H9 (cell line): ENCODE measurements around the gene SLC17A7. TPM values are rescaled to one million over a fixed set of nuclear protein-coding genes. Genes with fewer than 3 reads are reported as not detected.

Source experiments
- DNase-seq: peaks from one replicate; pipeline ENCODE4 v3.0.0-alpha.2; 2017
- H2AFZ ChIP-seq: one replicate; pipeline ENCODE4 v1.6.1; 2013; ENCODE audit warnings: mild to moderate bottlenecking, low read length, control low read depth, moderate library complexity
- H2AK5ac ChIP-seq: 2 replicates; pipeline ENCODE4 v1.6.1; 2013; ENCODE audit warnings: low read length, control low read depth, mixed read lengths; ENCODE audit not compliant: insufficient read length
- H2BK120ac ChIP-seq: one replicate; pipeline ENCODE4 v1.6.1; 2013; ENCODE audit warnings: low read depth, mild to moderate bottlenecking, low read length, control low read depth, inconsistent platforms; ENCODE audit not compliant: poor library complexity, severe bottlenecking
- H2BK12ac ChIP-seq: 2 replicates; pipeline ENCODE4 v1.6.1; 2013; ENCODE audit warnings: low read length, control low read depth, mixed read lengths, low read depth; ENCODE audit not compliant: insufficient read length
- H2BK15ac ChIP-seq: 2 replicates; pipeline ENCODE4 v1.6.1; 2013; ENCODE audit warnings: low read depth, low read length, control low read depth
- H2BK20ac ChIP-seq: one replicate; pipeline ENCODE4 v1.6.1; 2013; ENCODE audit warnings: low read depth, mild to moderate bottlenecking, low read length, control low read depth, inconsistent platforms; ENCODE audit not compliant: poor library complexity, severe bottlenecking
- H2BK5ac ChIP-seq: 2 replicates; pipeline ENCODE4 v1.6.1; 2013; ENCODE audit warnings: low read length, control low read depth, mixed read lengths; ENCODE audit not compliant: insufficient read length
- H3K14ac ChIP-seq: 2 replicates; pipeline ENCODE4 v1.6.1; 2013; ENCODE audit warnings: low read length, control low read depth; ENCODE audit not compliant: insufficient read depth
- H3K18ac ChIP-seq: 2 replicates; pipeline ENCODE4 v1.6.1; 2013; ENCODE audit warnings: low read depth, mild to moderate bottlenecking, mixed read lengths, low read length, control low read depth; ENCODE audit not compliant: insufficient read length
- H3K23ac ChIP-seq: 2 replicates; pipeline ENCODE4 v1.6.1; 2013; ENCODE audit warnings: low read length, control low read depth, mixed read lengths, low read depth; ENCODE audit not compliant: insufficient read length
- H3K23me2 ChIP-seq: 2 replicates; pipeline ENCODE4 v1.6.1; 2013; ENCODE audit warnings: low read depth, mild to moderate bottlenecking, mixed read lengths, low read length, control low read depth; ENCODE audit not compliant: insufficient read length, poor library complexity, severe bottlenecking
- H3K27ac ChIP-seq: 2 replicates; pipeline ENCODE4 v1.5.1; 2013; ENCODE audit warnings: low read length, control low read depth, mixed read lengths, low read depth; ENCODE audit not compliant: insufficient read length
- H3K27me3 ChIP-seq: 2 replicates; pipeline ENCODE4 v1.6.1; 2013; ENCODE audit warnings: low read length, control low read depth, inconsistent platforms; ENCODE audit not compliant: insufficient read depth
- H3K4ac ChIP-seq: 2 replicates; pipeline ENCODE4 v1.6.1; 2013; ENCODE audit warnings: low read depth, mild to moderate bottlenecking, control low read depth, inconsistent platforms, low read length, moderate library complexity
- H3K4me1 ChIP-seq: 2 replicates; pipeline ENCODE4 v1.6.1; 2013; ENCODE audit warnings: low read length, control low read depth, inconsistent platforms; ENCODE audit not compliant: insufficient read depth
- H3K4me2 ChIP-seq: 2 replicates; pipeline ENCODE4 v1.6.1; 2013; ENCODE audit warnings: low read length, control low read depth, mixed read lengths; ENCODE audit not compliant: insufficient read length, insufficient read depth
- H3K56ac ChIP-seq: 2 replicates; pipeline ENCODE4 v1.6.1; 2013; ENCODE audit warnings: low read depth, mild to moderate bottlenecking, mixed read lengths, low read length, control low read depth; ENCODE audit not compliant: insufficient read length
- H3K79me1 ChIP-seq: 2 replicates; pipeline ENCODE4 v1.6.1; 2013; ENCODE audit warnings: low read depth, mild to moderate bottlenecking, moderate library complexity, low read length, control low read depth, inconsistent platforms; ENCODE audit not compliant: insufficient read depth, poor library complexity, severe bottlenecking
- H3K79me2 ChIP-seq: 2 replicates; pipeline ENCODE4 v1.6.1; 2013; ENCODE audit warnings: low read length, control low read depth, inconsistent platforms; ENCODE audit not compliant: insufficient read depth
- H3K9ac ChIP-seq: 2 replicates; pipeline ENCODE4 v1.6.1; 2013; ENCODE audit warnings: low read length, control low read depth, mixed read lengths; ENCODE audit not compliant: insufficient read length; ENCODE audit errors: extremely low read depth
- H3K9me3 ChIP-seq: one replicate; pipeline ENCODE4 v1.6.1; 2013; ENCODE audit warnings: low read depth, low read length, inconsistent platforms; ENCODE audit not compliant: control insufficient read depth
- H3T11ph ChIP-seq: one replicate; pipeline ENCODE4 v1.6.1; 2013; ENCODE audit warnings: mild to moderate bottlenecking, low read length, control low read depth, inconsistent platforms
- H4K20me1 ChIP-seq: one replicate; pipeline ENCODE4 v1.6.1; 2013; ENCODE audit not compliant: control insufficient read depth, insufficient read length, insufficient read depth
- H4K5ac ChIP-seq: 2 replicates; pipeline ENCODE4 v1.6.1; 2013; ENCODE audit warnings: low read depth, mild to moderate bottlenecking, mixed read lengths, low read length, control low read depth; ENCODE audit not compliant: insufficient read length
- H4K8ac ChIP-seq: replicated peaks from 2 replicates; pipeline ENCODE4 v1.6.1; 2013; ENCODE audit warnings: low read length, control low read depth, mixed read lengths, low read depth; ENCODE audit not compliant: insufficient read length
- H4K91ac ChIP-seq: 2 replicates; pipeline ENCODE4 v1.6.1; 2013; ENCODE audit warnings: low read depth, mild to moderate bottlenecking, moderate library complexity, mixed read lengths, low read length, control low read depth; ENCODE audit not compliant: insufficient read length
- H3K27ac Mint-ChIP-seq, 3 experiments: 2 replicates in 2 of 3; 3 replicates in 1 of 3; pipeline ENCODE4 v1.8.0; 2020 to 2021; ENCODE audit warnings: mixed read lengths in 3 of 3, mild to moderate bottlenecking in 1 of 3, moderate library complexity in 1 of 3
- H3K27me3 Mint-ChIP-seq: 2 replicates; pipeline ENCODE4 v1.8.0; 2021; ENCODE audit warnings: low read depth, mild to moderate bottlenecking, moderate library complexity, mixed read lengths
- H3K36me3 Mint-ChIP-seq, 3 experiments: 2 replicates in 2 of 3; 3 replicates in 1 of 3; pipeline ENCODE4 v1.8.0; 2020 to 2021; ENCODE audit warnings: low read depth in 3 of 3, mixed read lengths in 3 of 3; ENCODE audit not compliant: insufficient read depth in 1 of 3
- H3K4me1 Mint-ChIP-seq, 2 experiments: 2 replicates each; pipeline ENCODE4 v1.8.0; 2020; ENCODE audit warnings: mixed read lengths in 2 of 2
- H3K4me3 Mint-ChIP-seq, 2 experiments: 2 replicates in 1 of 2; 3 replicates in 1 of 2; pipeline ENCODE4 v1.8.0; 2020 to 2021; ENCODE audit warnings: mild to moderate bottlenecking in 2 of 2, mixed read lengths in 2 of 2, moderate library complexity in 1 of 2
- H3K9me3 Mint-ChIP-seq, 2 experiments: 2 replicates in 1 of 2; 3 replicates in 1 of 2; pipeline ENCODE4 v1.8.0; 2020; ENCODE audit warnings: mild to moderate bottlenecking in 2 of 2, mixed read lengths in 2 of 2, moderate library complexity in 1 of 2
- CTCF ChIP-seq: fragments of 200-600 bp; sonication (generic); conservative IDR thresholded peaks from 3 replicates; pipeline ENCODE4 v1.8.0; 2021; ENCODE audit warnings: antibody characterized with exemption, mild to moderate bottlenecking
- whole genome bisulfite sequencing: extraction: QIAGEN DNeasy Blood & Tissue Kit; methylation state at CpG from one replicate; pipeline ENCODE4 v1.1.7; 2013; ENCODE audit warnings: missing lambda C conversion rate, low lambda C conversion rate, mixed read lengths; ENCODE audit not compliant: insufficient read length; ENCODE audit errors: extremely low coverage; 5-methylcytosine and 5-hydroxymethylcytosine counted together
- total RNA-seq: library from RNA; stranded (reverse); gene quantifications from 2 replicates; pipeline ENCODE4 v1.2.1, GENCODE V29; 2021

Gene SLC17A7
- total RNA-seq, 1 experiment from 2014 or later = 1.3 TPM

DNA sequence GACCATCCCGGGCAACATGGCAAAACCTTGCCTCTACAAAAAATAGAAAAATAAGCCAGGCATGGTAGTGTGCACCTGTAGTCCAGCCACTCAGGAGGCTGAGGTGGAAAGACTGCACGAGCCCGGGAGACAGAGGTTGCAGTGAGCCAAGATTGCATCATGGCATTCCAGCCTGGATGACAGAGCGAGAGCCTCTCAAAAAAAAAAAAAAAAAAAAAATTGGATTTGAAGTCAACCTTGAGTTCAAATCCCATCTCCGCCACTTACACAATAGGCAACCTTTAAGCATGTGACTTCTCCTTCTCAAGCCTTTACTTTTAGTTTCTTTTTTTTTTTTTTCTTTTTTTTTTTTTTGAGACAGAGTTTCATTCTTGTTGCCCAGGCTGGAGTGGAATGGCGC, 41.3 kb downstream of the SLC17A7 start:
- Histone ChIP-seq H3K27ac (no peak overlapping the region), H3K9me3 (no peaks in the 10 kb centered on the region), H3K4me1 (peaks cover 9% of the 10 kb centered on the region; the same call in 1 of the 2 replicates), H3K4ac (no peak overlapping the region), H4K91ac (no peak overlapping the region), H2AK5ac (no peak overlapping the region), H3K27me3 (no peaks in the 10 kb centered on the region), H2BK20ac (no peak overlapping the region), H3T11ph (no peak overlapping the region), H2BK120ac (no peak overlapping the region), H3K4me2 (no peak overlapping the region), H2BK5ac (no peak overlapping the region), H3K79me2 (no peaks in the 10 kb centered on the region), H2AFZ (no peak overlapping the region), H3K56ac (no peak overlapping the region), H3K23ac (no peak overlapping the region), H3K18ac (no peak overlapping the region), H2BK12ac (no peak overlapping the region), H3K9ac (no peak overlapping the region), H4K20me1 (peaks cover 2% of the 10 kb centered on the region), H4K5ac (no peak overlapping the region), H3K14ac (no peak overlapping the region), H4K8ac (no peak overlapping the region), H3K79me1 (no peaks in the 10 kb centered on the region), H3K23me2 (no peaks in the 10 kb centered on the region), H2BK15ac (no peak overlapping the region)
- no CpG with 5 or more reads among the region's 6 CpGs for WGBS
- peaks cover 55 to 73% of the 10 kb centered on the region in 2 experiments for H3K4me1 Mint-ChIP-seq
- no peak for TF ChIP-seq CTCF
- no peak for DNase-seq
- peaks cover 4% of the 10 kb centered on the region; the same call in 1 of the 2 replicates for H3K27me3 Mint-ChIP-seq
- no peak overlapping the region for H3K27ac Mint-ChIP-seq
- no peak overlapping the region for H3K4me3 Mint-ChIP-seq
- no peaks in the 10 kb centered on the region for H3K36me3 Mint-ChIP-seq
- H3K9me3 Mint-ChIP-seq = no peaks in the 10 kb centered on the region; a peak in 1 of 5 replicates
